Kidney tubule cell (primary cell): ENCODE results near the gene PSD4.

ENCODE experiments used
- DNase-seq: peaks from one replicate; pipeline ENCODE4 v3.0.0-alpha.2; 2018; ENCODE audit warnings: low spot score

Gene PSD4

GRCh38 chr2:113142290-113142689 lies 31.5 kb upstream of the PSD4 start:
- no peak for DNase-seq

DNA sequence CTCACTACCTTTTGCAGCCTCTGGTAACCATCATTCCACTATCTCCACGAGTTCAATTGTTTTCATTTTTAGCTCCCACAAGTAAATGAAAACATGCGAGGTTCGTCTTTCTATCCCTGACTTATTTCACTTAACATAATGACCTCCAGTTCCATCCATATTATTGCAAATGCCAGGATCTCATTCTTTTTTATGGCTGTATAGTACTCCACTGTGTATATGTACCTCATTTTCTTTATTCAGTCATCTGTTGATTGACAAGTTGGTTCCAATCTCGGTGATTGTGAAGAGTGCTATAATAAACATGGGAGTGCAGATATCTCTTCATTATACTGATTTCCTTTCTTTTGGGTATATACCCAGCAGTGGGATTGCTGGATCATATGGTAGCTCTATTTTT lies 29.5 kb upstream of the PSD4 start:
- DNase-seq: no peak

- peak; percentile 58 for DNase-seq
These were observed 24.9 kb upstream of the PSD4 start for GRCh38 chr2:113148606-113149552.

DNA sequence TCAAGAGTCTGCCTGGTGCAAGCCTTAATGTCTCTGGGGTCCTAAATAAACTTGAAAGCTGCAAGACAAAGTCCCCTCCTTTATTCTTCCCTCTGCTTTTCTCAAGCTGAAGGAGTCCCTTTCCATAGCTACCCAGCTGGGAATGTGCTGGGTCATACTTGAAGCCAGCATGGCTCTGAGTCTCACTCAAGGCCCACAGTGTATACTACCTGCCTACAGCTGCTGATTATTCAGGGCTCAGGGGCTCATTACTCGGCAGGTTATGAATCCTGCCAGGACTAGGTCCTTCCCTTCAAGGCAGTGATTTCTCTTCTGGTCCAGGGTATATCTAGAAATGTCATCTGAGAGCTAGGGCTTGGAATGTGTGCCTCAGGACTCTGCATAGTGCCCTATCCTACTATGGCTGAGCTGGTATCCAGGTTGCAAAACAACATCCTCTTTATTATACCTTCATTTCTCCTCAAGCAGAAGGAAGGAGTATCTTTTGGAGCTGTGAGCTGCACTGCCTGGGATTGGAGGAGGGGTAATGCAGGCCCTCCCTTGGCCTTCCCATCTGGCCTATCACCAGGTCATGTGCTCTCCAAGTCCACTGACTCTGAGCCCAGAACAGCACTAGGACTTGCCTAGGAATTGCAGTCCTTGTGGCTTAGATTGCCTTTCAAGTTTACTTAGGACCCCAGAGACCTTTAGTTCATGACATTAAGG lies 24.1 kb upstream of the PSD4 start:
- no peak for DNase-seq

DNA sequence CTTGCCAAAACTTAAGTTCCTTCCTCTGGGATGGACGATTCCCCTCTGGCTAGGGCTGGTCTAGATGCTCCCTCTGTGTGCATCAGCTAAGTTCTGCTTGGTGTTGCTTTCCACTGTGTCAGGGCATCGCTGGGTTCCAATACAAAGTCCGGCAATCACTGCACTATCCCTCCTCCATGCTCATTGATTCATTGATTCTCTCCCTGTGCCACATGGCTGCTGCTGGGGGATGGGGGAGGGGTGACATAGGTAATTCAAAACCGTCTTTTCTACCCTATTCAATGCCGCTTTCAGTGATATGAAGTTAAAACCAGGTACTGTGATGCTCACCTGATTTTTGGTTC lies 23.5 kb upstream of the PSD4 start:
- DNase-seq: no peak

DNA sequence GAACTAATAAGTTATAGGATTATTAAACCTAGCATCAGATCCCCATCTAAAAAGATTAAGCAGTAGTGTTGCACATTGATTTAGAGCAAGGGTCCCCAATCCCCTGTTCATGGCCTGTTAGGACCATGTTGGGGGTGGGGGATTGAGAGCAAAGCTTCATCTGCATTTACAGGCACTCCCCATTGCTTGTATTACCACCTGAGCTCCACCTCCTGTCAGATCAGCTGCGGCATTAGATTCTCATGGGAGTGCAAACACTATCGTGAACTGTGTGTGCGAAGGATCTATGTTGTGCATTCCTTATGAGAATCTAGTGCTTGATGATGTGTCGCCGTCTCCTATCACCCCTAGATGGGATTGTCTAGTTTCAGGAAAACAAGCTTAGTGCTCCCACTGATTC lies 18.4 kb upstream of the PSD4 start:
- no peak for DNase-seq

DNA sequence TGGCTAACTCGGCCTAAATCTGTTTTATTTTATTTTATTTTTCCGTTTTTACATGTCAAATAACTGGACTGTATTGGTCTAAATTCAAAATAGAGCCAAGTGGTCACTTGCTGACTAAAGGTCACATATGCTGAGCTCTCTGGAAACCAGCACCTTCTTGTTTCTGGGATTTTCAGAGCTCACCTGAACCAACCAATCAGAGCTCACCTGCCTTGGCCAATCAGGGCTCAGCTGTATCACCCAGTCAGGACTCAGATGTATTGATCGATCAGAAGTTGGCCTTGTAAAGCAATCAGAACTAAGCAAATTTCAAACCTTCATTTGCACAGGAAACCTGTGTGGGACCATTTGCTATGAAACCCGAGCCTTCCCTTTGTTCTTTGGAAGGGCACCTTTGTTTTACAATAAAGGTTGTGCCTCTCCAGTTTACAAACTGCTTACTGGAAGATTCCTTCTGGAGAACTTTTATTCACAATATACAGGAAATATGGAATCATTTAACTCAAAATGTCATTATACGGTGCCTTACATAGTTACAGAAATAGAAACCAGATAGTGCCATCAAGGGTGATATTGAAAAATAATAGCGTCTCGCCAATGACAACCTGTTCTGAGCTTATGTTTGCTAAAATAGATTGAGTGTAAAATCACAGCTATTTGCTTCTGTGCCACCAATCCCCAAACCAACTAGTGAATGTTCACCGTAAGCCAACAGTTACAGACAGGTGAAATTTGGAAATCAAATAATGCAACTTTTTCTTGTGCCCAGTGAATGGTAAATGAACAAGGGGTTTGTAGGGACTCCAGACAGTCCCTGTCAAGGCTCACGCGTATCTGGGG lies 17.3 kb upstream of the PSD4 start:
- peak; percentile 18 for DNase-seq

DNA sequence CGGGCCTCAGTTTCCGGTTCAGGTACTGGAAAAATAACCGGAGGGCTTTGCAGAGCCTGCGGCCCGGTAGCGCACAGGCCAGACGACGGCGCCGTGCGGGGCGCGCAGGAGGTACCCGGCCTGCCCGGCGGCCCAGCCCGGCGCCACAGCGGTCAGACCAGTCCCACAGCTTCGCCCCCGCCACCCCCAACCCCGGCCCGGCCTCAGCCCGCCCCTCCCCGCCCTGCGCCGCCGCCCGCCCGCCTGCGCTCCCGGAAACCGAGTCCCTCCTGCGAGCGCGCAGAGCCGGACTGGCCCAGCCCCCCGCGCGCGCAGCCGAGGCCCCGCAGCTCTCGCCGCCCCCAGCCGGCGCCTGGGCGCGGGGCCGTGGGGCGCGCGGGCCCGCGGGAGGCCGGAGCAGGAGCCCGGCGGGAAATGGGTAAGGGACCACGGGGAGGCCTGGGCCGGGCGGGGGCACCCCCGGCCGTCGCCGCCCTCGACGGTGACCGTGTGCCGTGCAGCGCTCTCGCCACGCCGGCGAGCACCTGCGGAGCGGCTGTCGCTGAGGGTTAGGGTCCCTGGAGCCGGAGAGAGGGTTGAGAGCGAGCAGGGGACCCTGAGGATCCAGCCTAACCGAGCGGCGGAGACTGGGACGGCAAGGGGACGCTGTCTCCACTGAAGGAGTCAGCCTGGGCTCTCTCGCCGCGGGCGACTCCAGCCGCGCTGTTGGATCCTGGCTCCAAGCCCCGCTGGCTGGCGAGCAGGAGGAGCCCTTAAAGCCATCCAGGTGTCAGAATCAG lies 16.5 kb upstream of the PSD4 start:
- peak; percentile 59 for DNase-seq

GRCh38 chr2:113157897-113158753 lies 15.6 kb upstream of the PSD4 start:
- peak; percentile 84 for DNase-seq

DNA sequence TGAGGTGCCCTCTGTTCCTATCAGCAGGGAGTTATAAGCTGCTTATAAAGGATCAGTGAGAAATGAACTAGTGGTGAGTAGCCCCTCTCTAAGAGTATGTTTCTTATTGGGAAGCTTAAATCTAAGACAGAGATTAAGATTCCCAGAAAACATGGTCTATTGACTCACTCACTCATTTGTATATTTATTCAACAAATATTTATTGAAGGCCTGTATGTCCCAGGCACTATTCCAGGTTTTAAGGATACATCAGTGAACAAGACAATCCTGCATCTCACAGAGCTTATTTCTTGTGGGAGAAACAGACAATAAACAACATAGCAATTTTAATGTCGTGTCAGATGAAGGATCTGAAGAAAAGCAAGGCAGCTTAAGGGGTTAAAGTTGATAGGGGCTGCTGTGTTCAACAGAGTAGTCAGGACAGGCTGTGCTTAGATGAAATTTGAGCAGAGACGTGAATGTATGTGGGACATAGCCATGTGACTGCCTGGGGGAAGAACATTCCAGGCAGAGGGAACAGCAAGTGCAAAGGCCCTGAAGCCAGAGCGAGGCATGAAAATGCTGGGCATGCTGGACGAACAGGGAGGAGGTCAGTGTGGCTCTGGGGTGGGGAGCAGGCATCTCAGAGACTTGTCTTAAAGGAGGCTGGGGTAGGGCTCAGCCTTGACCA lies 14.8 kb upstream of the PSD4 start:
- no peak for DNase-seq

GRCh38 chr2:113160248-113160647 lies 13.5 kb upstream of the PSD4 start:
- no peak for DNase-seq

GRCh38 chr2:113160962-113161361 lies 12.8 kb upstream of the PSD4 start:
- no peak for DNase-seq

DNA sequence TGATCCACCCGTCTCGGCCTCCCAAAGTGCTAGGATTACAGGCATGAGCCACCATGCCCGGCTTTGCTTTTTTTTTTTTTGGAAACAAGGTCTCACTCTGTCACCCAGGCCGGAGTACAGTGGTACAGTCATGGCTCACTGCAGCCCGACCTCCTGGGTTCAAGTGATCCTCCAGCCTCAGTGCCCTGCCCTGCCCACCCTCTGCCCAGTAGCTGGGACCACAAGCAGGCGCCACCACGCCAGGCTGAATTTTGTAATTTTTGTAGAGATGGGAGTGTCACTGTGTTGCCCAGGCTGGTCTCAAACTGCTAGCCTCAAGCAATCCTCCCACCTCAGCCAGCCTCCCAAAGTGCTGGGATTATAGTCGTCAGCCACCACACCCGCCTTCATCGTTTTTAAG lies 11.6 kb upstream of the PSD4 start:
- DNase-seq: no peak

DNA sequence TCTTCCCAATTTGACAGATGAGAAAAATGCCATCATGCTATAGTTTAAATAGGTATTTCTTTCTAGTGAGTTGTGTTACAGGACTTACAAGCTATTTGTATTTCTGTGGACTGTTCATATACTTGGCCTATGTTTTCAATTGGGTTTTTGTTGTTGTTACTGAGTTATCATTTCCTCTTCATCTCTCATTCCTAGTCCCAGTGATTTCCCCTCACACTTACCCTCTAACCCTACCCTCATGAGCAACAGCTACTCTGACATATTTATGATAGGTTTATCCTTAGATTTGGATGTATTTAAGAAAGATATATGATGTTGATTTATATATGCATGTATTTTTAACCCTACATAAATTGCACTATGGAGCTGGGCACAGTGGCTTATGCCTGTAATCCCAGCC lies 10.9 kb upstream of the PSD4 start:
- no peak for DNase-seq

GRCh38 chr2:113164215-113164929 lies 9.4 kb upstream of the PSD4 start:
- DNase-seq: no peak

GRCh38 chr2:113164930-113165585 lies 8.7 kb upstream of the PSD4 start:
- DNase-seq: no peak

GRCh38 chr2:113166187-113166645 lies 7.6 kb upstream of the PSD4 start:
- DNase-seq: no peak

GRCh38 chr2:113167115-113167932 lies 6.4 kb upstream of the PSD4 start:
- DNase-seq: peak; percentile 78
